HepG2 (cell line): ENCODE measurements around the gene DMKN. TPM values are rescaled to one million over a fixed set of nuclear protein-coding genes. Genes with fewer than 3 reads are reported as not detected.

ENCODE experiments used
- AHR ChIP-seq: IDR thresholded peaks from 2 replicates; pipeline ENCODE4 v1.6.1; 2018; ENCODE audit warnings: missing genetic modification reagents, missing compliant biosample characterization
- ATM ChIP-seq: fragments of 450-650 bp; IDR thresholded peaks from 2 replicates; pipeline ENCODE4 v1.7.1; 2017; ENCODE audit warnings: mild to moderate bottlenecking, borderline replicate concordance
- CBX5 ChIP-seq: sonication (generic); formaldehyde crosslinking; IDR thresholded peaks from 2 replicates; pipeline ENCODE4 v1.4.0; 2020; ENCODE audit warnings: missing genetic modification reagents, borderline replicate concordance
- DNMT1 ChIP-seq: sonication (generic); formaldehyde crosslinking; IDR thresholded peaks from 2 replicates; pipeline ENCODE4 v1.5.1; 2020; ENCODE audit warnings: mild to moderate bottlenecking, missing genetic modification reagents
- ESRRA ChIP-seq: sonication (generic); formaldehyde crosslinking; IDR thresholded peaks from 2 replicates; pipeline ENCODE4 v1.5.1; 2020; ENCODE audit warnings: mild to moderate bottlenecking, low read depth, missing genetic modification reagents
- FOXO4 ChIP-seq: sonication (generic); formaldehyde crosslinking; conservative IDR thresholded peaks from 2 replicates; pipeline ENCODE4 v1.8.1; 2023; ENCODE audit warnings: missing genetic modification reagents
- GLMP ChIP-seq: sonication (generic); formaldehyde crosslinking; IDR thresholded peaks from 2 replicates; pipeline ENCODE4 v1.9.0; 2021; ENCODE audit warnings: missing genetic modification reagents, mild to moderate bottlenecking, borderline replicate concordance
- HNF4A ChIP-seq: sonication (generic); formaldehyde crosslinking; IDR thresholded peaks from 2 replicates; pipeline ENCODE4 v1.4.0; 2020; ENCODE audit warnings: missing genetic modification reagents
- KDM2A ChIP-seq: sonication (generic); formaldehyde crosslinking; IDR thresholded peaks from 2 replicates; pipeline ENCODE4 v1.4.0; 2020; ENCODE audit warnings: low read depth, missing genetic modification reagents, borderline replicate concordance
- LBX2 ChIP-seq: sonication (generic); formaldehyde crosslinking; IDR thresholded peaks from 2 replicates; pipeline ENCODE4 v1.5.0; 2020; ENCODE audit warnings: missing genetic modification reagents, mild to moderate bottlenecking, borderline replicate concordance
- MEF2D ChIP-seq: sonication (generic); formaldehyde crosslinking; IDR thresholded peaks from 2 replicates; pipeline ENCODE4 v1.5.1; 2020; ENCODE audit warnings: mild to moderate bottlenecking, missing genetic modification reagents
- MTF1 ChIP-seq: sonication (generic); formaldehyde crosslinking; IDR thresholded peaks from 2 replicates; pipeline ENCODE4 v1.5.0; 2020; ENCODE audit warnings: missing genetic modification reagents
- NR0B2 ChIP-seq: sonication (generic); formaldehyde crosslinking; IDR thresholded peaks from 2 replicates; pipeline ENCODE4 v1.4.0; 2020; ENCODE audit warnings: mild to moderate bottlenecking, missing genetic modification reagents
- PITX1 ChIP-seq: sonication (generic); formaldehyde crosslinking; IDR thresholded peaks from 2 replicates; pipeline ENCODE4 v1.5.1; 2020; ENCODE audit warnings: mild to moderate bottlenecking, missing genetic modification reagents
- RXRB ChIP-seq: IDR thresholded peaks from 2 replicates; pipeline ENCODE4 v1.6.1; 2016; ENCODE audit warnings: borderline replicate concordance, missing genetic modification reagents, missing compliant biosample characterization
- THRA ChIP-seq: sonication (generic); formaldehyde crosslinking; IDR thresholded peaks from 2 replicates; pipeline ENCODE4 v1.4.0; 2020; ENCODE audit warnings: missing genetic modification reagents, borderline replicate concordance
- UBTF ChIP-seq: sonication (generic); formaldehyde crosslinking; IDR thresholded peaks from 2 replicates; pipeline ENCODE4 v1.4.0; 2020; ENCODE audit warnings: mild to moderate bottlenecking, missing genetic modification reagents
- ZEB1 ChIP-seq: IDR thresholded peaks from 2 replicates; pipeline ENCODE4 v1.6.1; 2012; ENCODE audit warnings: mild to moderate bottlenecking, low read depth, inconsistent platforms; ENCODE audit not compliant: insufficient replicate concordance
- ZFP36 ChIP-seq: fragments of 150-350 bp; IDR thresholded peaks from 2 replicates; pipeline ENCODE4 v1.6.1; 2018; ENCODE audit warnings: borderline replicate concordance, low read length, low read depth; ENCODE audit not compliant: partially characterized antibody
- ZNF33A ChIP-seq: sonication (generic); formaldehyde crosslinking; IDR thresholded peaks from 2 replicates; pipeline ENCODE4 v1.5.1; 2020; ENCODE audit warnings: missing genetic modification reagents, mild to moderate bottlenecking, moderate library complexity, borderline replicate concordance
- ZNF615 ChIP-seq: sonication (generic); formaldehyde crosslinking; IDR thresholded peaks from 2 replicates; pipeline ENCODE4 v1.5.0; 2020; ENCODE audit warnings: mild to moderate bottlenecking, missing genetic modification reagents, borderline replicate concordance
- ZNF850 ChIP-seq: sonication (generic); formaldehyde crosslinking; conservative IDR thresholded peaks from 2 replicates; pipeline ENCODE4 v1.9.0; 2021; ENCODE audit warnings: mild to moderate bottlenecking, missing genetic modification reagents
- polyA plus RNA-seq, 8 experiments: library from polyadenylated mRNA; depleted of rRNA in 3 of 8; stranded (reverse) in 7 of 8; unstranded in 1 of 8; fragments of >200 nt; fragmentation: Illumina TruSeq in 4 of 8; extraction: Trizol in 4 of 8; gene quantifications; 2 replicates each; pipeline versions ENCODE4 v1.2.1 to v1.2.3, GENCODE V29; 2011 to 2016; ENCODE audit warnings: low read depth in 4 of 8, missing spikeins in 1 of 8, mixed read lengths in 1 of 8; ENCODE audit not compliant: insufficient read depth in 1 of 8
- total RNA-seq, 5 experiments: library from RNA; depleted of rRNA; stranded (reverse); fragments of >200 nt; fragmentation: Illumina TruSeq; extraction: Trizol; gene quantifications; 2 replicates each; pipeline ENCODE4 v1.2.3, GENCODE V29; 2016; ENCODE audit warnings: low read depth in 1 of 5

Gene DMKN
- total and polyA plus RNA-seq, 2 of the 13 experiments (the other 11 are each of a cell fraction or from before 2014, with no cell fraction given): 50.8 to 57.1 TPM

GRCh38 chr19:35552534-35553384 lies 39.3 kb upstream of the DMKN start (continued):
- no peak for TF ChIP-seq MTF1
- peak; percentile 46; the same call in 1 of the 2 replicates for TF ChIP-seq THRA (CRISPR knock-in tag)
- TF ChIP-seq KDM2A (CRISPR knock-in tag): 0 out of 2 replicates have a peak, but pooled peaks have one; percentile 28
- TF ChIP-seq ATM: no peak
- 0 out of 2 replicates have a peak, but pooled peaks have one; percentile 29 for TF ChIP-seq PITX1 (CRISPR knock-in tag)
- TF ChIP-seq ZNF850 (CRISPR knock-in tag): no peak
- TF ChIP-seq ESRRA (CRISPR knock-in tag): peak; percentile 99
- TF ChIP-seq NR0B2 (CRISPR knock-in tag): no peak
- peak; percentile 54; the same call in 1 of the 2 replicates for TF ChIP-seq RXRB (CRISPR knock-in tag)
- TF ChIP-seq MEF2D: no peak
- TF ChIP-seq CBX5 (CRISPR knock-in tag): no peak
- TF ChIP-seq DNMT1 (CRISPR knock-in tag): no peak
- no peak for TF ChIP-seq UBTF
- no peak for TF ChIP-seq ZEB1
- TF ChIP-seq HNF4A (CRISPR knock-in tag): peak; percentile 59
- TF ChIP-seq GLMP: no peak
- no peak for TF ChIP-seq AHR (CRISPR knock-in tag)
- TF ChIP-seq LBX2 (CRISPR knock-in tag): no peak
- TF ChIP-seq ZNF615: no peak
- TF ChIP-seq FOXO4: no peak
- no peak for TF ChIP-seq ZFP36
- no peak for TF ChIP-seq ZNF33A (CRISPR knock-in tag)
